HEK293 (cell line): Measurements from ENCODE around the gene SHMT2.

Experiments
- CTCF ChIA-PET: fragments of 350-600 bp; formaldehyde crosslinking; extraction: SDS; loops from one replicate; lab custom pipeline; 2021; ENCODE audit warnings: antibody characterized with exemption; lab: Yijun Ruan, JAX
- POLR2A ChIA-PET: fragments of 300-600 bp; formaldehyde crosslinking; extraction: SDS; loops from one replicate; lab custom pipeline; 2020; ENCODE audit warnings: antibody characterized with exemption, inconsistent platforms; lab: Yijun Ruan, JAX
- H3K27ac ChIP-seq: fragments of 200-500 bp; sonication (Bioruptor generic); 2 replicates; pipeline ENCODE4 v1.5.1; 2014; ENCODE audit warnings: low read depth, low read length, control low read depth, inconsistent platforms; ENCODE audit errors: extremely low read depth
- H3K36me3 ChIP-seq, 2 experiments: fragments of 200-500 bp in 1 of 2; sonication (Bioruptor generic) in 1 of 2; 1 replicate in 1 of 2; 2 replicates in 1 of 2; pipeline ENCODE4 v1.5.1; 2014 to 2017; ENCODE audit warnings: inconsistent platforms in 2 of 2, low read length in 2 of 2; ENCODE audit not compliant: control insufficient read depth in 2 of 2, insufficient read depth in 1 of 2
- H3K4me1 ChIP-seq: fragments of 200-500 bp; sonication (Bioruptor generic); 2 replicates; pipeline ENCODE4 v1.5.1; 2014; ENCODE audit warnings: mild to moderate bottlenecking, low read length, inconsistent platforms; ENCODE audit not compliant: control insufficient read depth, insufficient read depth
- H3K4me3 ChIP-seq: 2 replicates; pipeline ENCODE4 v1.5.1; 2011; ENCODE audit warnings: low read depth, mild to moderate bottlenecking, control low read depth, low read length, moderate library complexity
- H3K9me3 ChIP-seq: fragments of 200-500 bp; sonication (Bioruptor generic); 2 replicates; pipeline ENCODE4 v1.5.1; 2014; ENCODE audit warnings: low read depth, low read length, inconsistent platforms; ENCODE audit not compliant: control insufficient read depth, insufficient read depth
- GLI2 ChIP-seq: fragments of 450-650 bp; formaldehyde crosslinking; IDR thresholded peaks from 2 replicates; pipeline ENCODE4; 2017; ENCODE audit warnings: missing biosample characterization, missing genetic modification characterization, low read depth, borderline replicate concordance
- KLF7 ChIP-seq: fragments of 450-650 bp; formaldehyde crosslinking; IDR thresholded peaks from 2 replicates; pipeline ENCODE4 v1.5.1; 2016; ENCODE audit warnings: missing biosample characterization, missing genetic modification characterization, borderline replicate concordance
- OSR2 ChIP-seq: fragments of 450-650 bp; formaldehyde crosslinking; IDR thresholded peaks from 2 replicates; pipeline ENCODE4 v1.5.1; 2016; ENCODE audit warnings: missing biosample characterization, missing genetic modification characterization
- REPIN1 ChIP-seq: fragments of 450-650 bp; formaldehyde crosslinking; IDR thresholded peaks from 2 replicates; pipeline ENCODE4 v1.5.1; 2017; ENCODE audit warnings: missing biosample characterization, missing genetic modification characterization, low read depth
- SCRT2 ChIP-seq: fragments of 450-650 bp; formaldehyde crosslinking; IDR thresholded peaks from 2 replicates; pipeline ENCODE4 v1.5.1; 2016; ENCODE audit warnings: missing biosample characterization, missing genetic modification characterization
- SETDB1 ChIP-seq: IDR thresholded peaks from one replicate; pipeline ENCODE4 v1.6.1; 2017; ENCODE audit warnings: mild to moderate bottlenecking, low read length, moderate library complexity, mixed read lengths; ENCODE audit not compliant: insufficient read length
- TRIM28 ChIP-seq: IDR thresholded peaks from 2 replicates; pipeline ENCODE4 v1.6.1; 2011; ENCODE audit warnings: low read length, control low read depth, borderline replicate concordance
- WT1 ChIP-seq: fragments of 450-650 bp; formaldehyde crosslinking; IDR thresholded peaks from 2 replicates; pipeline ENCODE4 v1.5.1; 2016; ENCODE audit warnings: missing biosample characterization, missing genetic modification characterization
- ZBTB17 ChIP-seq: fragments of 450-650 bp; formaldehyde crosslinking; IDR thresholded peaks from 2 replicates; pipeline ENCODE4 v1.5.1; 2016; ENCODE audit warnings: missing biosample characterization, missing genetic modification characterization
- ZBTB26 ChIP-seq: fragments of 450-650 bp; formaldehyde crosslinking; optimal IDR thresholded peaks from 2 replicates; pipeline ENCODE3; 2016; ENCODE audit warnings: missing biosample characterization, mild to moderate bottlenecking, missing genetic modification characterization
- ZBTB49 ChIP-seq: fragments of 450-650 bp; formaldehyde crosslinking; IDR thresholded peaks from 2 replicates; pipeline ENCODE4 v1.5.1; 2016; ENCODE audit warnings: missing biosample characterization, missing genetic modification characterization, low read depth
- ZNF133 ChIP-seq: fragments of 450-650 bp; formaldehyde crosslinking; IDR thresholded peaks from 2 replicates; pipeline ENCODE4 v1.5.1; 2016; ENCODE audit warnings: missing biosample characterization, missing genetic modification characterization
- ZNF266 ChIP-seq: fragments of 450-650 bp; formaldehyde crosslinking; IDR thresholded peaks from 2 replicates; pipeline ENCODE4 v1.5.1; 2016; ENCODE audit warnings: missing biosample characterization, missing genetic modification characterization, low read depth
- ZNF302 ChIP-seq: fragments of 450-650 bp; formaldehyde crosslinking; IDR thresholded peaks from 2 replicates; pipeline ENCODE4 v1.5.1; 2016; ENCODE audit warnings: missing biosample characterization, missing genetic modification characterization, low read depth
- ZNF350 ChIP-seq: fragments of 450-650 bp; formaldehyde crosslinking; IDR thresholded peaks from 2 replicates; pipeline ENCODE4 v1.5.0; 2017; ENCODE audit warnings: missing biosample characterization, mild to moderate bottlenecking, missing genetic modification characterization
- ZNF514 ChIP-seq: fragments of 450-650 bp; formaldehyde crosslinking; IDR thresholded peaks from 2 replicates; pipeline ENCODE4 v1.5.1; 2016; ENCODE audit warnings: missing biosample characterization, missing genetic modification characterization
- ZNF555 ChIP-seq: fragments of 450-650 bp; formaldehyde crosslinking; conservative IDR thresholded peaks from 2 replicates; pipeline ENCODE4 v1.5.1; 2017; ENCODE audit warnings: missing biosample characterization, mild to moderate bottlenecking, missing genetic modification characterization, inconsistent platforms
- ZNF596 ChIP-seq: fragments of 450-650 bp; IDR thresholded peaks from 2 replicates; pipeline ENCODE4 v1.5.0; 2018; ENCODE audit warnings: missing biosample characterization, mild to moderate bottlenecking, missing genetic modification characterization, moderate library complexity
- TF ChIP-seq, protein P1 (sequence below): fragments of 450-650 bp; formaldehyde crosslinking; IDR thresholded peaks from 2 replicates; pipeline ENCODE4 v1.5.1; 2016; ENCODE audit warnings: missing biosample characterization, missing genetic modification characterization
- TF ChIP-seq, protein P2 (sequence below): fragments of 450-650 bp; formaldehyde crosslinking; IDR thresholded peaks from 2 replicates; pipeline ENCODE4 v1.5.1; 2016; ENCODE audit warnings: missing biosample characterization, missing genetic modification characterization
- TF ChIP-seq, protein P3 (sequence below): fragments of 450-650 bp; formaldehyde crosslinking; conservative IDR thresholded peaks from 2 replicates; pipeline ENCODE4 v1.5.1; 2016; ENCODE audit warnings: low read depth, missing biosample characterization, missing genetic modification characterization

SHMT2 gene

DNA sequence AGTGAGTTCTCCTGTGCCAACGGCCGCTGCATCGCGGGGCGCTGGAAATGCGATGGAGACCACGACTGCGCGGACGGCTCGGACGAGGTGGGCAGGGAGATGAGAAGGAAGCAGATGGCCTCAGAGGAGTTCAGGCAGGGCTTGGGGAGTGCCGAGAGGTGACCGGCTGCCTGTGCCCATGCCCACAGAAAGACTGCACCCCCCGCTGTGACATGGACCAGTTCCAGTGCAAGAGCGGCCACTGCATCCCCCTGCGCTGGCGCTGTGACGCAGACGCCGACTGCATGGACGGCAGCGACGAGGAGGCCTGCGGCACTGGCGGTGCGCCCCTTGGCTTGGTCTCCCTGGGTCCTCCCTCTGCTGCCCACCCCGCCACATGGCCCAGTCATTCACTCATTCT is 26.3 kb upstream of the SHMT2 start:
- CTCF ChIA-PET = no interaction called here
- H3K27ac ChIP-seq = no peak overlapping the region
- H3K9me3 ChIP-seq = no peaks in the 10 kb centered on the region
- no peaks in the 10 kb centered on the region for H3K4me1 ChIP-seq
- H3K36me3 ChIP-seq = peaks cover 0 to 92% of the 10 kb centered on the region in 2 experiments; a peak in 1 of 3 replicates
- no peak overlapping the region for H3K4me3 ChIP-seq
- no peak for TF ChIP-seq WT1 (tag by site-specific recombination)
- TF ChIP-seq, protein P1, sequence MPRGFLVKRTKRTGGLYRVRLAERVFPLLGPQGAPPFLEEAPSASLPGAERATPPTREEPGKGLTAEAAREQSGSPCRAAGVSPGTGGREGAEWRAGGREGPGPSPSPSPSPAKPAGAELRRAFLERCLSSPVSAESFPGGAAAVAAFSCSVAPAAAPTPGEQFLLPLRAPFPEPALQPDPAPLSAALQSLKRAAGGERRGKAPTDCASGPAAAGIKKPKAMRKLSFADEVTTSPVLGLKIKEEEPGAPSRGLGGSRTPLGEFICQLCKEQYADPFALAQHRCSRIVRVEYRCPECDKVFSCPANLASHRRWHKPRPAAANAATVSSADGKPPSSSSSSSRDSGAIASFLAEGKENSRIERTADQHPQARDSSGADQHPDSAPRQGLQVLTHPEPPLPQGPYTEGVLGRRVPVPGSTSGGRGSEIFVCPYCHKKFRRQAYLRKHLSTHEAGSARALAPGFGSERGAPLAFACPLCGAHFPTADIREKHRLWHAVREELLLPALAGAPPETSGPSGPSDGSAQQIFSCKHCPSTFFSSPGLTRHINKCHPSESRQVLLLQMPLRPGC = no peak
- no peak for TF ChIP-seq ZNF266 (tag by site-specific recombination)
- TF ChIP-seq, protein P2, sequence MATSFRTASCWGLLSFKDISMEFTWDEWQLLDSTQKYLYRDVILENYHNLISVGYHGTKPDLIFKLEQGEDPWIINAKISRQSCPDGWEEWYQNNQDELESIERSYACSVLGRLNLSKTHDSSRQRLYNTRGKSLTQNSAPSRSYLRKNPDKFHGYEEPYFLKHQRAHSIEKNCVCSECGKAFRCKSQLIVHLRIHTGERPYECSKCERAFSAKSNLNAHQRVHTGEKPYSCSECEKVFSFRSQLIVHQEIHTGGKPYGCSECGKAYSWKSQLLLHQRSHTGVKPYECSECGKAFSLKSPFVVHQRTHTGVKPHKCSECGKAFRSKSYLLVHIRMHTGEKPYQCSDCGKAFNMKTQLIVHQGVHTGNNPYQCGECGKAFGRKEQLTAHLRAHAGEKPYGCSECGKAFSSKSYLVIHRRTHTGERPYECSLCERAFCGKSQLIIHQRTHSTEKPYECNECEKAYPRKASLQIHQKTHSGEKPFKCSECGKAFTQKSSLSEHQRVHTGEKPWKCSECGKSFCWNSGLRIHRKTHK (tag by site-specific recombination) = no peak
- TF ChIP-seq GLI2 (tag by site-specific recombination) = no peak
- TF ChIP-seq SETDB1 = no peak
- no peak for TF ChIP-seq ZNF133 (tag by site-specific recombination)
- TF ChIP-seq ZBTB17 (tag by site-specific recombination) = no peak
- TF ChIP-seq, protein P3, sequence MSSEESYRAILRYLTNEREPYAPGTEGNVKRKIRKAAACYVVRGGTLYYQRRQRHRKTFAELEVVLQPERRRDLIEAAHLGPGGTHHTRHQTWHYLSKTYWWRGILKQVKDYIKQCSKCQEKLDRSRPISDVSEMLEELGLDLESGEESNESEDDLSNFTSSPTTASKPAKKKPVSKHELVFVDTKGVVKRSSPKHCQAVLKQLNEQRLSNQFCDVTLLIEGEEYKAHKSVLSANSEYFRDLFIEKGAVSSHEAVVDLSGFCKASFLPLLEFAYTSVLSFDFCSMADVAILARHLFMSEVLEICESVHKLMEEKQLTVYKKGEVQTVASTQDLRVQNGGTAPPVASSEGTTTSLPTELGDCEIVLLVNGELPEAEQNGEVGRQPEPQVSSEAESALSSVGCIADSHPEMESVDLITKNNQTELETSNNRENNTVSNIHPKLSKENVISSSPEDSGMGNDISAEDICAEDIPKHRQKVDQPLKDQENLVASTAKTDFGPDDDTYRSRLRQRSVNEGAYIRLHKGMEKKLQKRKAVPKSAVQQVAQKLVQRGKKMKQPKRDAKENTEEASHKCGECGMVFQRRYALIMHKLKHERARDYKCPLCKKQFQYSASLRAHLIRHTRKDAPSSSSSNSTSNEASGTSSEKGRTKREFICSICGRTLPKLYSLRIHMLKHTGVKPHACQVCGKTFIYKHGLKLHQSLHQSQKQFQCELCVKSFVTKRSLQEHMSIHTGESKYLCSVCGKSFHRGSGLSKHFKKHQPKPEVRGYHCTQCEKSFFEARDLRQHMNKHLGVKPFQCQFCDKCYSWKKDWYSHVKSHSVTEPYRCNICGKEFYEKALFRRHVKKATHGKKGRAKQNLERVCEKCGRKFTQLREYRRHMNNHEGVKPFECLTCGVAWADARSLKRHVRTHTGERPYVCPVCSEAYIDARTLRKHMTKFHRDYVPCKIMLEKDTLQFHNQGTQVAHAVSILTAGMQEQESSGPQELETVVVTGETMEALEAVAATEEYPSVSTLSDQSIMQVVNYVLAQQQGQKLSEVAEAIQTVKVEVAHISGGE (tag by site-specific recombination) = no peak
- TF ChIP-seq TRIM28 = no peak
- POLR2A ChIA-PET = no interaction called here

GRCh38 chr12:57203791-57204190 is 25.7 kb upstream of the SHMT2 start:
- H3K27ac ChIP-seq = no peak overlapping the region
- H3K9me3 ChIP-seq = no peaks in the 10 kb centered on the region
- H3K36me3 ChIP-seq = peaks cover 0 to 92% of the 10 kb centered on the region in 2 experiments; a peak in 1 of 3 replicates
- ChIA-PET POLR2A (no interaction called here), CTCF (interaction anchor here (0.6 kb wide), 1 partner anchor 11 kb away, joined by 4 read pairs; no protein-coding TSS in a partner anchor)
- H3K4me1 ChIP-seq = no peaks in the 10 kb centered on the region
- no peak for TF ChIP-seq ZBTB26
- no peak for TF ChIP-seq ZNF514 (tag by site-specific recombination)
- no peak for TF ChIP-seq ZNF596
- TF ChIP-seq ZNF350 = no peak
- TF ChIP-seq ZNF555 (tag by site-specific recombination) = no peak
- TF ChIP-seq REPIN1 (tag by site-specific recombination) = no peak
- no peak for TF ChIP-seq ZNF302 (tag by site-specific recombination)
- TF ChIP-seq ZBTB49 (tag by site-specific recombination) = no peak
- no peak for TF ChIP-seq KLF7
- TF ChIP-seq SCRT2 = no peak
- TF ChIP-seq OSR2 (tag by site-specific recombination) = no peak
- no peak overlapping the region for H3K4me3 ChIP-seq
